Adrenal gland (tissue), 5 donors: Measurements from ENCODE around the gene NEK2.
"Not testable (repeated sequence)": the region's sequence is repeated elsewhere in the genome, so short reads cannot be mapped to it uniquely, and the experiment has no call there.

Experiments used
- POLR2A ChIP-seq, 2 donors: fragments of 450-650 bp; IDR thresholded peaks; one replicate each; pipeline ENCODE4 v1.6.1; 2017; ENCODE audit warnings: antibody characterized with exemption in 2 of 2, mild to moderate bottlenecking in 2 of 2, moderate library complexity in 1 of 2
- TF ChIP-seq, protein P1 (sequence below), 6 experiments: fragments of 450-650 bp in 4 of 6; fragments of 200-600 bp in 2 of 6; sonication (generic) in 1 of 6; IDR thresholded peaks; 1 replicate in 5 of 6; 2 replicates in 1 of 6; pipeline versions ENCODE4 v1.5.1 to v1.8.0; 2016 to 2021; ENCODE audit warnings: antibody characterized with exemption in 6 of 6, mild to moderate bottlenecking in 2 of 6, moderate library complexity in 1 of 6
- donor health status: DM: no; HTN: no; CAD: no.

DNA sequence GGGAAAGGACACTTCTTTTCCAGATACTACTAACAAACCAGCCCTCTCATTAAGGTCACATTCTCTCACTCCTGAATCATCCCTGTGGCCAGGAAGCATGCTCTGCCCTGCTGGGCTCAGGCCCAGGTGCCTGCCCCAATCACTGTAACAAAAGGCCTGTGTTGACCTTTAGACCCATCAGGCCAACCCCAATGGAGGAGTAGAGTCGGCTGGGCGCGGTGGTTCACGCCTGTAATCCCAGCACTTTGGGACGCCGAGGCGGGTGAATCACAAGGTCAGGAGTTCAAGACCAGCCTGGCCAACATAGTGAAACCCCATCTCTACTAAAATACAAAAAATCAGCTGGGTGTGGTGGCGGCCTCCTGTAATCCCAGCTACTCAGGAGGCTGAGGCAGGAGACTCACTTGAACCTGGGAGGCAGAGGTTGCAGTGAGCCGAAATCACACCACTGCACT lies 38.8 kb downstream of the NEK2 start:
- TF ChIP-seq POLR2A (IDR thresholded peaks at IDR 0.05), result not testable (repeated sequence)
- TF ChIP-seq, protein P1, sequence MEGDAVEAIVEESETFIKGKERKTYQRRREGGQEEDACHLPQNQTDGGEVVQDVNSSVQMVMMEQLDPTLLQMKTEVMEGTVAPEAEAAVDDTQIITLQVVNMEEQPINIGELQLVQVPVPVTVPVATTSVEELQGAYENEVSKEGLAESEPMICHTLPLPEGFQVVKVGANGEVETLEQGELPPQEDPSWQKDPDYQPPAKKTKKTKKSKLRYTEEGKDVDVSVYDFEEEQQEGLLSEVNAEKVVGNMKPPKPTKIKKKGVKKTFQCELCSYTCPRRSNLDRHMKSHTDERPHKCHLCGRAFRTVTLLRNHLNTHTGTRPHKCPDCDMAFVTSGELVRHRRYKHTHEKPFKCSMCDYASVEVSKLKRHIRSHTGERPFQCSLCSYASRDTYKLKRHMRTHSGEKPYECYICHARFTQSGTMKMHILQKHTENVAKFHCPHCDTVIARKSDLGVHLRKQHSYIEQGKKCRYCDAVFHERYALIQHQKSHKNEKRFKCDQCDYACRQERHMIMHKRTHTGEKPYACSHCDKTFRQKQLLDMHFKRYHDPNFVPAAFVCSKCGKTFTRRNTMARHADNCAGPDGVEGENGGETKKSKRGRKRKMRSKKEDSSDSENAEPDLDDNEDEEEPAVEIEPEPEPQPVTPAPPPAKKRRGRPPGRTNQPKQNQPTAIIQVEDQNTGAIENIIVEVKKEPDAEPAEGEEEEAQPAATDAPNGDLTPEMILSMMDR (IDR thresholded peaks at IDR 0.05), result not testable (repeated sequence)
